SU-DHL-6 (cell line): ENCODE data around the gene LRRC7.

Experiments
- H2AFZ ChIP-seq: fragments of 200-600 bp; sonication (generic); 2 replicates; pipeline ENCODE4 v1.6.1; 2014; ENCODE audit warnings: low read depth, mild to moderate bottlenecking, moderate library complexity, mixed read lengths, antibody characterized with exemption, low read length; ENCODE audit not compliant: severe bottlenecking
- H3F3A ChIP-seq: fragments of 200-600 bp; shearing (Covaris generic); 2 replicates; pipeline ENCODE4 v1.6.0; 2016; ENCODE audit warnings: antibody characterized with exemption, mild to moderate bottlenecking; ENCODE audit not compliant: insufficient read depth
- H3K27ac ChIP-seq: fragments of 200-600 bp; sonication (generic); 2 replicates; pipeline ENCODE4 v1.5.1; 2016; ENCODE audit warnings: low read depth, mild to moderate bottlenecking, low read length, moderate library complexity, mixed read lengths
- H3K27me3 ChIP-seq: fragments of 200-600 bp; sonication (generic), shearing (Covaris generic); 2 replicates; pipeline ENCODE4 v1.6.0; 2014; ENCODE audit warnings: mild to moderate bottlenecking, low read length
- H3K36me3 ChIP-seq: fragments of 200-600 bp; sonication (generic); 2 replicates; pipeline ENCODE4 v1.6.1; 2014; ENCODE audit warnings: mild to moderate bottlenecking, low read length, mixed read lengths
- H3K4me2 ChIP-seq: fragments of 300-600, 200-600 bp; shearing (Covaris generic), sonication (generic); 2 replicates; pipeline ENCODE4 v1.6.0; 2014; ENCODE audit warnings: low read length, low read depth, mild to moderate bottlenecking; ENCODE audit not compliant: poor library complexity, severe bottlenecking
- H3K4me3 ChIP-seq: fragments of 200-600 bp; sonication (generic); 2 replicates; pipeline ENCODE4 v1.5.1; 2014; ENCODE audit warnings: antibody characterized with exemption, low read length, mild to moderate bottlenecking, mixed read lengths; ENCODE audit not compliant: insufficient read depth, poor library complexity, severe bottlenecking
- H3K79me2 ChIP-seq: fragments of 200-600 bp; sonication (generic); 2 replicates; pipeline ENCODE4 v1.6.1; 2014; ENCODE audit warnings: mild to moderate bottlenecking, low read length, moderate library complexity; ENCODE audit not compliant: insufficient read depth
- H3K9ac ChIP-seq: fragments of 200-600 bp; sonication (generic); 2 replicates; pipeline ENCODE4 v1.7.0; 2014; ENCODE audit warnings: mild to moderate bottlenecking, low read length
- H3K9me2 ChIP-seq: fragments of 200-600 bp; sonication (generic); replicated peaks from 2 replicates; pipeline ENCODE4 v1.6.1; 2014; ENCODE audit warnings: low read length; ENCODE audit not compliant: insufficient read depth
- H3K9me3 ChIP-seq: fragments of 200-600 bp; sonication (generic); 2 replicates; pipeline ENCODE4 v1.6.1; 2014; ENCODE audit warnings: low read length, mixed read lengths; ENCODE audit not compliant: insufficient read depth
- H4K20me1 ChIP-seq: fragments of 200-600 bp; sonication (generic); 2 replicates; pipeline ENCODE4 v1.6.1; 2014; ENCODE audit warnings: low read depth, mild to moderate bottlenecking, antibody characterized with exemption, low read length, moderate library complexity, mixed read lengths
- EZH2phosphoT487 ChIP-seq: fragments of 200-600 bp; sonication (generic), shearing (Covaris generic); conservative IDR thresholded peaks from 2 replicates; pipeline ENCODE4 v1.6.1; 2018; ENCODE audit warnings: mild to moderate bottlenecking, antibody characterized with exemption, low read length, moderate library complexity, mixed read lengths
- TF ChIP-seq, protein P1 (sequence below): fragments of 200-600 bp; sonication (generic); IDR thresholded peaks from one replicate; pipeline ENCODE4 v1.5.1; 2017; ENCODE audit warnings: antibody characterized with exemption, mild to moderate bottlenecking, low read length, moderate library complexity; ENCODE audit not compliant: insufficient read depth, poor library complexity, severe bottlenecking

LRRC7 gene

DNA sequence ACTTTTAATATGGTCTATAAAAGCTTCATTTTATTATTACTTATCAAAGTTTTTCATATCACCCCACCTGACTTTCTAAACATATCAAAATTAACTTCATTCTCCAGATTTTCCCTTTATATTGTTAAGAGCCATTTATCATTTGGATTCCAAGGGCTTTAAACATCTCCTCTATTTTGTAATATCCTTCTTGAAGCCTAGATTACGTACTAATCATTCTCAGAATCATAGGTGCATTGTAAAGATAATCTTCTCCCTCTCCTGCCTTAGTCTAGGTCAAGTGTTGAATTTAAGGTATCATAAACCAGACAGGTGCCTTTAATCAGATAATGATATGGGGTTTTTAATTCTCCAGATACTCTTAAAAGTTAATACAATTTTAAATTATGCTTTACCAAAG, 509.3 kb downstream of the LRRC7 start:
- no peaks in the 10 kb centered on the region for H3F3A ChIP-seq
- no peak overlapping the region for H3K27ac ChIP-seq
- no peaks in the 10 kb centered on the region for H3K27me3 ChIP-seq
- H3K79me2 ChIP-seq: no peaks in the 10 kb centered on the region
- no peak overlapping the region for H3K4me2 ChIP-seq
- no peak overlapping the region for H2AFZ ChIP-seq
- no peaks in the 10 kb centered on the region for H3K9me3 ChIP-seq
- no peak overlapping the region for H3K9ac ChIP-seq
- H3K36me3 ChIP-seq: no peaks in the 10 kb centered on the region
- H4K20me1 ChIP-seq: no peaks in the 10 kb centered on the region
- H3K4me3 ChIP-seq: no peak overlapping the region
- TF ChIP-seq, protein P1, sequence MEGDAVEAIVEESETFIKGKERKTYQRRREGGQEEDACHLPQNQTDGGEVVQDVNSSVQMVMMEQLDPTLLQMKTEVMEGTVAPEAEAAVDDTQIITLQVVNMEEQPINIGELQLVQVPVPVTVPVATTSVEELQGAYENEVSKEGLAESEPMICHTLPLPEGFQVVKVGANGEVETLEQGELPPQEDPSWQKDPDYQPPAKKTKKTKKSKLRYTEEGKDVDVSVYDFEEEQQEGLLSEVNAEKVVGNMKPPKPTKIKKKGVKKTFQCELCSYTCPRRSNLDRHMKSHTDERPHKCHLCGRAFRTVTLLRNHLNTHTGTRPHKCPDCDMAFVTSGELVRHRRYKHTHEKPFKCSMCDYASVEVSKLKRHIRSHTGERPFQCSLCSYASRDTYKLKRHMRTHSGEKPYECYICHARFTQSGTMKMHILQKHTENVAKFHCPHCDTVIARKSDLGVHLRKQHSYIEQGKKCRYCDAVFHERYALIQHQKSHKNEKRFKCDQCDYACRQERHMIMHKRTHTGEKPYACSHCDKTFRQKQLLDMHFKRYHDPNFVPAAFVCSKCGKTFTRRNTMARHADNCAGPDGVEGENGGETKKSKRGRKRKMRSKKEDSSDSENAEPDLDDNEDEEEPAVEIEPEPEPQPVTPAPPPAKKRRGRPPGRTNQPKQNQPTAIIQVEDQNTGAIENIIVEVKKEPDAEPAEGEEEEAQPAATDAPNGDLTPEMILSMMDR: no peak
- no peak for TF ChIP-seq EZH2phosphoT487
- H3K9me2 ChIP-seq: no peaks in the 10 kb centered on the region

DNA sequence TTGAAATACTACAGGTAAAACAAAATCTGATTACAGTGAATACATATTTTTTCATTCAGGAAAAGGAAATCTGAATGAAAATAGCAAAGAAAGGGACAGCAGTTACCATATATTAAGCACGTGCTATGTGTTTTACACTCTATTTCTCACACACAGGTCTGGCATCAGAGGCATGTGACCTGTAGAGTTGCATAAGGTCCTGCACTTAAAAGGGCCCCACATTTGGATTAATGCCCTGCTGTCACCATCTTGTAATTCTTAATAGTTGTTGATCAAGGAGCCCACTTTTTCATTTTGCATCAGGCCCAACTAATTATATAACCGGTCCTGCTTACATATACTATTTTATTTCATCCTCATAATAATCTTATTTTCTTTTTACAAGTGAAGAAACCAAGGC, 511.8 kb downstream of the LRRC7 start:
- no peak overlapping the region for H3K9ac ChIP-seq
- H3K9me2 ChIP-seq: no peaks in the 10 kb centered on the region
- H3K4me2 ChIP-seq: no peak overlapping the region
- H3K9me3 ChIP-seq: peaks cover 3% of the 10 kb centered on the region; the same call in 1 of the 2 replicates
- H3K36me3 ChIP-seq: no peaks in the 10 kb centered on the region
- TF ChIP-seq, protein P1: no peak
- no peak for TF ChIP-seq EZH2phosphoT487
- H2AFZ ChIP-seq: no peak overlapping the region
- no peaks in the 10 kb centered on the region for H4K20me1 ChIP-seq
- H3K27ac ChIP-seq: no peak overlapping the region
- no peaks in the 10 kb centered on the region for H3F3A ChIP-seq
- no peaks in the 10 kb centered on the region for H3K79me2 ChIP-seq
- H3K27me3 ChIP-seq: no peaks in the 10 kb centered on the region
- H3K4me3 ChIP-seq: no peak overlapping the region

DNA sequence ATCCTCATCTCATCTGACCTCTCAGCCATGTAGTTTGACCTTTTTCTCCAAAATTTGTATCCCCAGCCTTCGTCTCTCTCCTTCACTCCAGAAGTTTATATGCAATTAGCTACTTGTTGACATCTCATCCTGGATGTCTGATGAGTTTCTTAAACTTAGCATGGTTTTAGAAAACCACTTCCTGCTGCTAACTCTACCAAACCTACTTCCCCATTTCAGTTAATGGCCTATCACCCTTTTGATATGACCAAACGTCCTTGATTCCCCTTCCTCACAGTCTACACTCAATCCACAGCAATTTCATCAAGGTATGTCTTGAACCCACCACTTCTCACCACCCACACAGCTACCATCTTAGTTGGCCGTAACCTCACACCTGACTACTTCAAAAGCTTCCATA, 515.8 kb downstream of the LRRC7 start:
- no peaks in the 10 kb centered on the region for H3K79me2 ChIP-seq
- peak overlapping the region; percentile 53 for H3K4me2 ChIP-seq
- H3K36me3 ChIP-seq: no peaks in the 10 kb centered on the region
- peaks cover 3% of the 10 kb centered on the region; the same call in 1 of the 2 replicates for H3K9me3 ChIP-seq
- peak overlapping the region; percentile 44 for H2AFZ ChIP-seq
- H3K27me3 ChIP-seq: no peaks in the 10 kb centered on the region
- no peaks in the 10 kb centered on the region for H3F3A ChIP-seq
- no peak overlapping the region for H3K4me3 ChIP-seq
- H4K20me1 ChIP-seq: no peaks in the 10 kb centered on the region
- no peaks in the 10 kb centered on the region for H3K9me2 ChIP-seq
- TF ChIP-seq EZH2phosphoT487: no peak
- TF ChIP-seq, protein P1: no peak
- H3K27ac ChIP-seq: peak overlapping the region; percentile 52
- no peak overlapping the region for H3K9ac ChIP-seq
